HG02981 (cell line): ENCODE results near the gene RANBP3.

ENCODE experiments used
- ATAC-seq: cut with Tn5 transposase; IDR thresholded peaks from one replicate; pipeline ENCODE4 v1.9.1; 2021; ENCODE audit warnings: mild to moderate bottlenecking, moderate library complexity; ENCODE audit not compliant: unreplicated experiment

The RANBP3 gene

DNA sequence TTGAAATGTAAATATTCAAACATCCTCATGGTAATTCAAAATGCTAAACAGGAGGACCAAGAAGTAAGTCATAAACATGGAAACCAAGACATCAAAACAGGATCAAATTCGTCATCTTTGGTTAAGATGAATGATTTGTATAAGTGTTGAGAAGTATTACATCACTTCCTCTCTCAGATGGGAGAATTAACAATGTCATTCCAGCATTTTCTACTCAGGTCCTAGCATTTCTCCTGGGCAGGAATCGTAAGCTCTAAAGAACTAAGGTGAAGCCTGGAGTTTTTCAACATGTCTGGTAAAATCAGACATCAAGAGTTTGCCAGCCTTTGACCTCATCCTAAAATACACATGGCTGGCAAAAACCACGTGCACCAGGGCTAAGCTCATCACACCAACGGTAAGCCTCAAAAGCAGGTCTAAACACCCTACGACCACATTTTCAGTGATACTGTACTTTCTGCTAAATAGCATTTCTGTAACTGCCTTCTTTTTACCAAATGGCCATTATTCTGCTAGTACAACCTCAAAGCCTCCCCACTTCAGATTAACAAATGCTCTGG, 24.8 kb downstream of the RANBP3 start:
- ATAC-seq = no peak

DNA sequence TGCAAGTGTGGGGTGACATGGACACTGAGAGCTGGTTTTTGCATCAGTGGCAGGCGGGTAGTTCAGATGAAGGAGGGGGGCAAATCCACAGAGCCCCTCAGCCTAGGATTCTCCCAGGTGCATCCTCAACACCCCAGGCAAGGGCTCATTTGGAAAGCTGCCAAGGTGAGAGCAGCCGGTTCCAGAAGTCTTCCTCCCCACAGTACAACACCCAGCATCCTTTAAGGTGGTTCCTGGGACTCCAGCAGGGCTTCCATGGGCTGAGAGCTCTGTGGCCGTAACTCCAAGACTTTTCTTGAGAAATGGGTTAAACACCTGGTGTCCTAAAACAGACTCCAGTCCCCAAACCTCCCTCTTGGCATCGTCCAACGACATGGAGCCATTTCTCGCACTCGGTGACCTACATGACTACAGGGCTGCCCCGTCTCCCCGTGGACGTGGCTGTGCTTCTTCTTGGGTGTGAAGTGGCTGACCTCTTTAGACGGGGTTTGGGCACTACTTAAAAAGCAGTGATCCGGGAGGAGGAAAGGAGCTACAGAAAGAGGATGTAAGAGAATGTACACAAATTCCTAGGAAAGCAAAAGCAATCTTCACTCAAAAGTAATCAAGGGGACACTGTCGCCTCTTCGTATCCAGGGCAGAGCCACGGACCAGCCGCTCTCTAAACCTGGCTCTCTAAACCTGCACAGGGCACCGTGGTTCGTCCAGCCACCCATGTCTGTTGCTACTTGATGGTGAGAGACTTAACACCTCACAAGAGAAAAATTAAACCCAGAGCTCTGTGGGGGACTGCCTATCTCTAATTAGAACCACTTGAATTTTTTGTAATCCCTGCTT, 25.5 kb downstream of the RANBP3 start:
- ATAC-seq = no peak

DNA sequence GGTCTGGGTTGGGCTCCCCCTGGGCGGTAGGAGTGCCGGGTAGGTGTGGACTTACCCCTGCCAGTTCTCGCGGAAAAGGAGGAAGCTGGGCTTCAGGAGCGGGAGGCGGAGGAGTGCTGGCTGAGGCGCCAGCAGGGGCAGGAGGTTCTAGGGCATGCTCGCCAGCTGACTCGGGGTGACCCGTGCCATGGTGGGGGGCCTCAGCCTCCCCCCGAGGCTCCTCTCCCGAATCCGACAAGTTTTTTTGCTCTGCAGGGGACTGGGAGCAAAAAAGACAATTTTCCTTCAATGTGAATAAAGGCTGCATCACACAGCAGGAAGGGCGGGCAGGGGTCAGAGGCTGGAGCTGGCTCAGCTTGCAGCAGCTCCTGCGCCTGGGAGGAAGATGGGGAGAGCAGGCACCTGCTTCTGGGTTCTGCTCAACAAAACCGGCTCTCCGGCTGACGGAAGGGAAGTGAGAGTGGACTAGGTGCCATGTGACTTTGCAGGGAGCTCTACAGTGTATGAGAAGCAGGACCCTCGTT, 26.5 kb downstream of the RANBP3 start:
- no peak for ATAC-seq

DNA sequence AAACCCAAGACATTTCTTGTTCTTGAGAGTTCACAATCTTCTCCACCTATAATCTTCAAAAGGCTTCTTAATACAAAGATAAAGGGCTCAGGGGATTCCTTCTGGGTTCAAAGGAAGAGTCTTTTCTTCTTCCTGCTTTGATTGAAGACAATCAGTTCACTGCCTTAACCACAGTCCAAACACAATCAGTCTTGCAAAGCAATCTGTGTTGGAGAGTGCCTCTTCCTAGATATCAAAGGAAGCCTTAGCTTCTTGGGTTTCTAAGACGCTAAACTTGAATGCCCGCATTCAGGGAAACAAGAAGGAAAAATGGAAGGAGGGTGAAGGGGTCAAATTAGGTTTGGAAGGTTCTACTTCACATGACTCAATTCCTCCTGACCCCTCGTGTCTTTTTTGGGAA, 27.2 kb downstream of the RANBP3 start:
- ATAC-seq = no peak

DNA sequence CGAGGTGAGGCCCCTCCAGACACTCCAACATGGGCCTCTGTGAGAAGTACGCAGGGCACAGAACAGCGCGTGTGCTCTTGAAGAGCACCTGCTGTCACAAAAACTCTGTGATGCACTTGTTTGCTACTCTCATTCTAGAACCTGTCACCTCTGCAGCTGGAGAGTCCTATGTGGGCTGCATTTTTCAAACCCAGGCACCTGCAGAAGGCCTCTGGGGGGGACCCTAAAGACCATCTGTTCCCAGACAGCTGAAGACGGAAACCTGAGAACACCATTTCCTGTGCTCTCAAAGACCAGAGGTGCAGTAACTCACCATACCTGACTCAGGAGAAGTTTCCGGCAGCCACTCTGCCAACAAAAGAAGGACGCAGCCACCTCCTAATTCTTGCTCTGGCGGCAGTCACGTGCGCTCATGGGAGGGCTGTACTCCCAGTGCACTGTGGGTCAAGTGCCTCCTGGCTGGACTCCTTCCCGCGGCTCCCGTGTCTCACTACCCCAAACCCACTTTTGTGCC, 28.1 kb downstream of the RANBP3 start:
- no peak for ATAC-seq

DNA sequence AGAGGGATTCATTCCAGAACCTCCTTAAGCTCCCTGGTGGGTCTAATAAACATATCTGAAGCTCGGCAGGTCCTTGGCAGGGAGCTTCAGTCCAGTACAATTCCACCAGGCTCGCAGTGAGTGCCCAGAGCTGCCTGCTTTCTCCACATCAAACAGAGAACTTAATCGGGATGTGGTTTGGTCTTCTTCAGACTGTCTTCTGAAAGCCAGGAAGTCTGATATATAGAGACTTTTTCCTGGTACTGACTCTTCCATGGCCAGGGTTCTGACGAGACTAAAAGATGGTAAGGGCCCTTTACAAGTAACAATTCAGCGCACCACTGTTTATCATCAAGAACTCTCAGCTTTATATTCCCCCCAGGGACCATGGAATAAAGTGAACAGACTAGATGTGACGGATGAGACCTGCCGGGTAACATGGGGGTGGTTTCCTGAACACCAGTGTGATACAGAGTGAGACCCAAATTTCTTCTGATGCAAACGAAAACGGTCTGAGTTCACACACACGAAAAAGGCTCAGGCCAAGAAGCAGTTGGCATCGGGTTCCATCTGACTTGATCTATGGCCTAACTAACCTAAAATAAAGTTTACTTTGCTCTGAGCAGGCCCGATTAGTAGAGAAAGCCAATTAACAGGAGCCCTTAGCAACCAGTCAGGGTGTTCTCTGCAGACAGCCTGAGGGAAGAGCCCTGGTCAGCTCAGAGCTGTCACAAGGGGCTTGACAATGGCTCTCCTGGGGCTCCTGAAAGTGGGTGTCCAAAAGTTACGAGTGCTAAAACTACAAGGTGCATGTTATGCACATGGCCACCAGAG, 29.0 kb downstream of the RANBP3 start:
- no peak for ATAC-seq

DNA sequence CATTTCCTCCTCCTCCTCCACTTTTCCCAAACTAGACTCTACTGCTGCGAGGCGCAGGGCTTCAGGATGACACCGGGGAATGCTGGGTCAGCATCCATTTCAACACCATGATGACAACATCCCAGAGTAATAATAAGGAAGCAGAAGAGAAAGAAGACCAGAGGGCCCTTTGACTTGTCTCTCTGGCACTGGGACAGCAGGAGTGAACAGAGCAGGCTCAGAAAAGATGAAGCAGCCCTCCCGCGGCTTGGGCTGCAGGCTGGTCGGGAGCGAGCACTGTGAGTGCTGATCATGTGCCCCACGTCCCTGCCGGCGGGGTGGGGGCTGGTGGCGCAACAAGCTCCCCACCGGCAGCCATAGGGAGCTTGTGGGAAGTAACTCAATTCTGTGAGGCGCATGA, 30.5 kb downstream of the RANBP3 start:
- ATAC-seq = no peak

DNA sequence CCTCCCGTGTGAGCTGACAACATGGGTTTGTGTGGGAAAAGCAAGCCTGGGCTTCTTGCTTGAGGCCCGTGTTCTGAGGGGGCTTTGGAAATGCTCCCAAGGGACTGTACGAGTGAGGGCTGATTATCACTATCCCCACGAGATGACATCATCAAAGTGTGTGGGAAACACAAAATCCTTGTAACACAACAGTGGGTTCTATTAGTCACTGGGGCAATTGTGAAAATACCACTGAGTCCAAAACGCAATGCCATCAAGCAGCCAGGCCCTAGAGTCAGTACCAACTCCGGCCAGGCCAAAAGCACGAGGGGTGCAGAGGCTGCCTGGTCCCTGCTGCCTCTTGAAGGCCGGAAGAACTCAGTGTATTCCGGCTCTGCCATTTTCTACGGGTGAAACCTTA, 34.3 kb downstream of the RANBP3 start:
- ATAC-seq = no peak

DNA sequence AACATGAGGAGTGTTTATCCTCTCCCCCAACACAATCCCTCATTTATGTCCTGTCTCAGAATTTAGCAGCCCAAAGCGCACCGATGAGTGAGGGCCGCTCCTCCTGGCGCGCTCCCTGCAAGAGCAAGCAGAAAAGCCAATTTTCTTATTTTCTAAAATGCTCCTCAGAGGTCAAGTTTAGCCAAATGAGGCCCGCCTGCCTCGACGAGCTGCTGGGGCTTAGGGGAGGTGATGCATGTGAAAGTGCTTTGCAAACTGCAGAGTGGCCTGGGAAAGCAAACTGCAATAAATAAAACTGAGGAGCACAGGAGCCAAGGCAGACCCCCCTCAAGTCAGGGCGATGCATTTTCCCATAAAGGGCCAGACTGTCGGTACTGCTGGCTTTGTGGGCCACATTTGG, 34.9 kb downstream of the RANBP3 start:
- ATAC-seq = no peak

DNA sequence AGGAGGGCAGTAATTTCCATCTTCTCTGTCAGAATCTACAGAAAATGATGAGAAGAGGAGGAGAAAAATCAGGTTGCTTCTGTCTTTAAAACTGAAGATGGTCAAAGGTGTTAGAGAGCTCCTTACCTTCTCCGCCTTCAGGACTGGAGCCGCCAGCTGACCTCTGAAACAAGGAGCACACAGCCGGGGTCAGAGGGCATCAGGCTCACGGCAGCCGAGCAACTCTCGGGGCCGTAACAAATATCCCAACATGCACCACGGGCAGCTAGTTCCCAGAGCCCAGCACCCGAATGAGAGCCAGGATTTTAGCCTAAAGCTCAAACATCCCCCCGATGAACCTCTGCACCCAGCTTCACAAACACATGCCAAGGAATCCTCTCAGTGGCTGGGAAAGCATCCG, 36.3 kb downstream of the RANBP3 start:
- no peak for ATAC-seq

DNA sequence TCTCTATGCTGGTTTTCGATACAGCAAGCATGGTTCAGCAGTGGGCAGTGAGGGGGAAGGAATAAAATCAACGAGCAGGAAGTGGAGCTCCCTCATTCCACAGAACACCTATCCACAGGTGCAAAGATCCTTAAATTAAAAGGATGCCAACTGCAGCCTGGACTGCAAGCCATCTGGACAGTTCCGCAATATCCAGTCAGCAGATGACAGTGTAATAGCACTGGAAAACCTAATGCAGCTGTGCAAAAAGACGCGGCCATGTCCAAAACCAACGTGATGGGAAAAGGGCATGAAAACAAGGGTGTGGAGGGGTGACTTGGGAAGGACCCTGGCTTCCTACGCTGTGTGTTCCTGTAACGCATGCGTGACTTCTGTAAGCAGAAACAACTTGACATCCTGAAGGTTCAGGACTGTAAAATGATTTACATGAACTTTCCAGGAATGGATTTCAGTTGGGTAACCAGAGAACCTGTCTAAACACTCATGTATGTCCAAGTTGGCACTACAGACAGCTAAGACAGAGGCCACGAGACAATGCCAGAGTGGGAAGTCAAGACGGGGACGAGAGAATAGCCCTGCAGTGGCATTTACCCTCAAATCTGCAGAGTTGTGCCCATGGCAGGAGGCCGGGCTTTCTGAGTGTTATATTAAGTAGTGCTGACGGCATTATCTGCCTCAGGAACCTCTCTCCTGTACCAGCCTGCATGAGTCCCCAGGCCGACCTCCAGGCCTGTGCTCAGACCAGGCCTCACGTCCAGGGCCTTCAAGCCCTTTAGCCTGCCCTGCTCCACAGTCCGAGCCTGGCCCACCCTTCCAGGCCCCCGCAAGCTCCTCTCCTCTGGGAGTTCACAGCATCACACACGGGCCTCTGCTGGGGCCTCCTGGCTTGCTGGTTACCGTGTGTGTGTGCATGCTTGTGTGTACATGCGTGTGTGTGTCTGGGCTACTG, 37.4 kb downstream of the RANBP3 start:
- ATAC-seq = no peak

DNA sequence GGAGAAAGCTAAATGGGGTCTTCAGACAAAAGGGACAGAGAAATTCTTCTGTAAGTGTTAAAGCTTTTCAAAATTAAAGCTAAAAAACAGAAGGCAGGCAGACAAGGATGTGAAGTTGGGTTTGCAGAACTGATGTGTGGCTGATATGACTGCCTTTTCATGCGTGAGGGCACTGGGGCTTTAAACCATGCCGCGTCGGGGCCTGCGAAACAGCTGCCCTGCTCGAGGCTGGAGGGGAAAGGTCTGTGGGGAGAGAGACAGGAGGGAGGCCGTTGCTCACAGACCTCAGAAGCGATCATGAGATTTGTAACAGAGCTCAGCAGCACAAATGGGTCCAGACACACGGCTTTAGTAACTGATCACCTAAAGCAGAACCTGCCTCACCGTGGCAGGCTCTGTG, 40.4 kb downstream of the RANBP3 start:
- no peak for ATAC-seq

DNA sequence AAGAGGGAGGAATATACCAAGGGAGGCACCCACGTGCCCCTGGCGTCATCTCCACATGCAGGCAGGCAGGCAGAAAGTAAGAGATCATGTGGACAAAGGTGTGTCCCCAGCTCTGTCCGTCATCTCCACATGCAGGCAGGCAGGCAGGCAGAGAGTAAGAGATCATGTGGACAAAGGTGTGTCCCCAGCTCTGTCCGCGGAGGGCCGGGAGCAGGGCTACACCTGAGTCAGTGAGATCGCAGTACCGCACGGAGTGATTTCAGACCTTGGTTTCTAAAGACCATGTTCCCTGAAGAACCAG, 41.7 kb downstream of the RANBP3 start:
- no peak for ATAC-seq

DNA sequence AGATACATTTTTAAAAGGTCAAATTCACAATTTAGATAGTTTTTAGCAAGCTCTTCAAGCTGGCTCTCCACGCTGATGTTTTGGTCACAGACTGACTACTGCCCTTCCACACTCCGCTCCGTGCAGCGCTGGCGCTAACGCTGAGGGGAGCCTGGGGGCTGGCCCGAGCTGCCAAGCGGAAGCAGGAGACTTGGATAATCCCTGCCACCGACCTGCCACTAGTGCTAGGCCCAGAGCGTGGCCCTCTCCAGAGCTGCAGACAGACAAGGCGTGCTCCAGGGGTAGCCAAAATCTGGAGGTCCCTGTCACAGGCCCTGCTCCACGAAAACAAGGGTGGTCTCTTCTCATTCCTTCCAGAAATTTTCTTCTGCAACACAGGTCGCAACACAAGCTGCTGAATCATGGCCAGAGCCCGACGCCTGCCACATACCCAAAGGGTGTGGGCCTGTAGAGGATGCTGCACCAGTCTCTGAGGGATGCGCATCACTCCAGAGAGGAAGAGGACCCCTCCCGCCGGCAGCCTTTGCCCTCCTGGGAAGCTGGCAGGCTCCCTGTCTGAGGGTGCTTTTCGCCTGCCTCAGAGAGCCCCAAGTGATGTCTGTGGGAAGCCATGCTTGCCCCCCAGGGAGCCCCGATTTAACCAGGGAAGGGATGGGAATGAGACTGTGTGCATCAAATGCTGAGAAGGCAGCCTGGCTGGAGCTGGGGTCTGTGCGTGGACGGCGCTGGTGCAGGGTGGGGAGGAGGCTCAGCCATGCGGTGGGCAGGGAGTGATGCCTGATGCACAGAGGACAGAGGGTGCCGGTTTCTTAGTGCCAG, 42.3 kb downstream of the RANBP3 start:
- ATAC-seq = no peak

DNA sequence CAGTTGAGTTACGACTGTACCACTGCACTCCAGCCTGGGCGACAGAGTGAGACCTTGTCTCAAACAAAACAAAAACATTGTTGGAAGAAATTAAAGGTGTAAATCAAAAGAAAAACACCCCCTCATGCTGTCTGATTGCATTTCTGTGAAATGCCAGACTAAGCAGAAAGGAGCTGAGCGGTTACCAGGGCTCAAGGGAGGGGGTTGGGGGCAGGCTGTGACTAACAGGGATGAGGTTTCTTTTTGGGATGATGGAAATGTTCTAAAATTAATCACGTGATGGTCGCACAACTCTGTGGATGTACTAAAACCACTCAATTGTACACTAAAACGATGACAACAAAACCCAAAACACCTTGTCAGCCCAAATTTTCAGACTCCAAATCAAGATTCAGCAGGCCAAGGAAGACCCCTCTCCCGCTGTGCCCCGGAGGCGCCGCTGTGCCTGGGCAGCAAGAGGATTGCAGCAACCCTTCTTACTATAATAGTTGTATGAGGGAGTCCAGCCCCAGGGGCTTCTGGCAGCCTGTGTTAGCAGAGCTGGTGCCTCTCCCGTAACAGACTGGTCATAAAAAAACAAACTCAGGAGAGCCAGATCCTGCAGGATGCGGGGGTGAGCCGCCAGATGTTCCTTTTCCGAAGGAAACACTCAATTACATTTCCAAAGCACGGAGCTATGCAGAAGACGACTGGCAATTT, 43.0 kb downstream of the RANBP3 start:
- ATAC-seq = no peak

DNA sequence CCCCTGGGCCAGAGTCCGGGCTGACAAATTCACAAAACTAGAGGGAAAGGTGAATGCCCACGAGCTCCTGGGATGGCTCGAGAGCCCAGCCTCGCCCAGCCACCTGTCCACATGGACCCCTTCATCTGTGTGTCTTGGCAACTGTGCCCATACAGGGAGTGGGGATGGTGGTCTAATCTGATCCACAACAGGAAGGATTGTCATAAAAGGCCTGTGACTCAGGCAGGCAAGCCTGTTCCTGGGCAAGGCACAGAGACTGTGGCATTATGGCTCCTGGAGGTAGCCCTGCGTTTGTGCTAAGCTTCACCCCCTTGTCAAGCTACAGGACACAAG, 43.9 kb downstream of the RANBP3 start:
- ATAC-seq = no peak

DNA sequence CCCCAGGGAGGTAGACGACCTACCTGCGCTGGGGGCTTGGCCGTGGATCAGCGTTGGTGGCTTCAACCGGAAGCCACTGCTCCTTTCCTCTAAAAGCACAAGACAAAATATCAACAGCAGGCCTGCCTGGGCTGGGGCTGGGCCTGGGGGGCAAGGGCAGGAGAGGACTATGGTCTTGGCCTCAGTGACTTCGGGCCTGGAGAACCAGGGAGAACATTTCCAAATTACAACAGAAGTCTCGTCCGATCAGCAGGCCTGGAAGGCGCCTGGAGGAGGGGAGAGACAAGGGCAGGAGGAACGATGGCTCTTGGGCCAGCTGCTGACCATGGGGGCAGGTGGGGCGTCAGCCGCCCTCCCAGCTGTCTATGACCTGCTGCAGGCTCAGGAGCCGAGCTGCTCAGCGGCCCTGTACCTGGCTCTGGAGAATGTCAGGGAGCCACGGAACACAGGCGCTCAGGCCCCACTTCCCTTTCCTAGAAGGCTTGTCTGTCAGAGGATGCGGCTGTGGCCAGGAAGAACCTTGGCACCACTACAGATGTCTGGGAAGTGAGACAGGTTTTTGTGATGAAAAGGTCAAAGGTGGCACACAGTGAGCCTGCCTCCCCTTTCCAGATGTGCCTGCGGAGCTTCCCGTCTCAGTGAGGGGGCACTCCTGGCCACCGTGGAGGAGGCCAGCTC, 44.4 kb downstream of the RANBP3 start:
- no peak for ATAC-seq

DNA sequence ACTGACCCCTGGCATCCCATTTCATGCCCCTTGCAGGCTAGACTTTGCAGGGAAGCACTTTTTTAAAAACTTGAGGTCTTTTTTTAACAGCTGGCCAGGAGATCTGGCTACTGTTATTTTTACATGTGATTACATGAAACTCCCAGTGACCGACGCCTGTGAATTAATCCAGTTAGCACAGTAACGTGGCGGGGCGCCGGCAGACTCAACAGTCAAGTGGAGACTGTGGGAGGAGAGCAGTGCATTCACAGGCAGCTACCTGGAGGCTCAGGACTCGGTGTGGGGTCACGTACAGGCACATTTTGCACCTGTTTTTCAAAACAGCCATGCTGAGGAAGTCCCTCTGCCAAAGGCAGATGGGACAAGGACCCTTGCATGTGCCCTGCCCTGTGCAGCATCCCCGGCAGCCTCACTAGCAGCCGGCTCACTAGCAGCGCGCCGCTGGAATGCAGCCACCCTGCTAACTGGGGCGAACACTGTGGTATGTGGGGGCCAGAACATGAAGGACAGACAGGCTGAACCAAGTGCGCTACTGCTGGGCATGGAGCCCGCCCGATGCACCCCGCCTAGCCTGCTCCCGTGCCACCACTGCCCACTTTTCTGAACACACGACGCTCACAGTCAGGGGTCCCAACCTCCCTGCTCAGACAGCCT, 45.2 kb downstream of the RANBP3 start:
- ATAC-seq = no peak
